Endodermal cell (in vitro differentiated cells): ENCODE data around the gene STMN3. TPM values are rescaled to one million over a fixed set of nuclear protein-coding genes. Genes with fewer than 3 reads are reported as not detected.

Experiments
- DNase-seq: peaks from one replicate; pipeline ENCODE4 v3.0.0-alpha.2; 2017
- H3K27ac ChIP-seq: 2 replicates; pipeline ENCODE4 v1.5.1; 2013; ENCODE audit warnings: mild to moderate bottlenecking, low read depth, low read length, moderate library complexity
- H3K27me3 ChIP-seq: 2 replicates; pipeline ENCODE4 v1.6.1; 2013; ENCODE audit warnings: mild to moderate bottlenecking, low read length, moderate library complexity; ENCODE audit not compliant: insufficient read depth, control insufficient read depth, poor library complexity, severe bottlenecking
- H3K36me3 ChIP-seq: 2 replicates; pipeline ENCODE4 v1.7.0; 2013; ENCODE audit warnings: mild to moderate bottlenecking, low read length, moderate library complexity; ENCODE audit not compliant: control insufficient read depth, insufficient read depth
- H3K4me1 ChIP-seq: one replicate; pipeline ENCODE4 v1.7.0; 2013; ENCODE audit warnings: low read length; ENCODE audit not compliant: control insufficient read depth, insufficient read depth
- H3K4me3 ChIP-seq: 2 replicates; pipeline ENCODE4 v1.5.1; 2013; ENCODE audit warnings: mild to moderate bottlenecking, low read length, moderate library complexity
- H3K9ac ChIP-seq: 2 replicates; pipeline ENCODE4 v1.6.1; 2013; ENCODE audit warnings: mild to moderate bottlenecking, low read length, moderate library complexity; ENCODE audit not compliant: poor library complexity, severe bottlenecking; ENCODE audit errors: extremely low read depth
- H3K9me3 ChIP-seq: 2 replicates; pipeline ENCODE4 v1.6.1; 2013; ENCODE audit warnings: mild to moderate bottlenecking, low read length, moderate library complexity; ENCODE audit not compliant: control insufficient read depth
- H3K27ac Mint-ChIP-seq: 2 replicates; pipeline ENCODE4 v1.8.0; 2020; ENCODE audit warnings: mixed read lengths
- H3K27me3 Mint-ChIP-seq: 2 replicates; pipeline ENCODE4 v1.8.0; 2021; ENCODE audit warnings: mild to moderate bottlenecking, mixed read lengths; ENCODE audit not compliant: insufficient read depth
- H3K36me3 Mint-ChIP-seq: 2 replicates; pipeline ENCODE4 v1.8.0; 2020; ENCODE audit warnings: low read depth, mixed read lengths
- H3K4me1 Mint-ChIP-seq: 2 replicates; pipeline ENCODE4 v1.8.0; 2020; ENCODE audit warnings: mixed read lengths
- H3K4me3 Mint-ChIP-seq: 2 replicates; pipeline ENCODE4 v1.8.0; 2020; ENCODE audit warnings: mild to moderate bottlenecking, moderate library complexity, mixed read lengths
- H3K9me3 Mint-ChIP-seq: 2 replicates; pipeline ENCODE4 v1.8.0; 2020; ENCODE audit warnings: mild to moderate bottlenecking, mixed read lengths
- WGBS, 2 experiments: methylation state at CpG; one replicate each; pipeline versions ENCODE4 v1.1.5 to v1.1.7; 2013; ENCODE audit warnings: missing lambda C conversion rate in 2 of 2, mixed read lengths in 1 of 2; ENCODE audit not compliant: insufficient coverage in 1 of 2, insufficient read length in 1 of 2; 5-methylcytosine and 5-hydroxymethylcytosine counted together
- total RNA-seq, 2 donors: library from RNA; stranded (reverse); fragmentation: NEBNext Ultra II Directional in 1 of 2; extraction: Animal tissue kit (Norgen Biotek cat#: 25700) in 1 of 2; gene quantifications; 2 replicates in 1 of 2; 3 replicates in 1 of 2; pipeline ENCODE4 v1.2.1, GENCODE V29; 2021
- TF ChIP-seq, protein P1 (sequence below): fragments of 200-600 bp; sonication (generic); conservative IDR thresholded peaks from 2 replicates; pipeline ENCODE4 v1.5.0; 2021; ENCODE audit warnings: antibody characterized with exemption, mild to moderate bottlenecking

The STMN3 gene
- total RNA-seq, 2 donors from 2014 or later, result 6.7 to 18.3 TPM

DNA sequence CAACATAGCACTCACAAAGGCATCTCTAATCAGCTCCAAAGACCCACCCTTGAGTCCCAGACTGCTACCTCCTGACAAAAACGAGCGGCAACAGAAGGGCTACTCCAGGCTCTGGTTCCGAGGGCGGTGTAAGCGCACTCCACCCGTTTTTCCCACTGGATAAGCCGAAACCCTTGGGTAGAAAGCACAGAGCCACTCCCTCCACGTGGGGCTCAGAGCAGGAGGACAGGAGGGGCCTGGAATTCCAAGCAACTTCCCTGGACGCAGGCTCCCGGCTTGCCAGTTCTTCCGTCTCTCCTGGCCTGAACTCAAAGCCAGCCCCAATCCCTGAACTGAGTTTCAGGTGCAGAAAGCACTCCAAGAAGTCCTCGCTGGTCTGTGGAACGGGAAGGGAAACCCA lies 33.7 kb downstream of the STMN3 start:
- Mint-ChIP-seq H3K36me3 (peaks cover 55% of the 10 kb centered on the region), H3K27ac (no peak overlapping the region)

DNA sequence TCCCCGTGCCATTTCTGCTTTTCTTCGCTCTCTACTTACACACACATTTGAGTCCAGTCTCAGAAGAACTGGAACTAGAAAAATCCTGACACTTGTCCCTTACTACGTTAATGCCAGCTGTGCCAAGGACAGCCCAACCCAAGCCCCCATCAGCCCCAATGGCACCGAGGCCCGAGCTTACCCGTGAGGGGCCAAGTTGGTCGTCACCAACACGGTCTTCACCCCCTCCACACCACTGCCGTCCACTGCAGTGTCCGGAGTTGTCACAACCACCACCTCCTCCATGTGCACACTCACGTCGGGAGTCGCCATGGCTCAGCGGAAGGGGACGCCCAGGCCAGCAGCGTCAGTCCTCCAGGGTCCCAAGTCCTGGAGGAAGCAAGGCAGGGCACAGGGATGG lies 34.1 kb downstream of the STMN3 start:
- peaks cover 14% of the 10 kb centered on the region for H3K9me3 ChIP-seq
- Mint-ChIP-seq H3K36me3 (peaks cover 57% of the 10 kb centered on the region), H3K9me3 (peaks cover 24% of the 10 kb centered on the region), H3K4me3 (no peak overlapping the region), H3K27me3 (no peaks in the 10 kb centered on the region), H3K4me1 (peaks cover 6% of the 10 kb centered on the region), H3K27ac (no peak overlapping the region)
- peaks cover 34% of the 10 kb centered on the region for H3K36me3 ChIP-seq
- TF ChIP-seq, protein P1, sequence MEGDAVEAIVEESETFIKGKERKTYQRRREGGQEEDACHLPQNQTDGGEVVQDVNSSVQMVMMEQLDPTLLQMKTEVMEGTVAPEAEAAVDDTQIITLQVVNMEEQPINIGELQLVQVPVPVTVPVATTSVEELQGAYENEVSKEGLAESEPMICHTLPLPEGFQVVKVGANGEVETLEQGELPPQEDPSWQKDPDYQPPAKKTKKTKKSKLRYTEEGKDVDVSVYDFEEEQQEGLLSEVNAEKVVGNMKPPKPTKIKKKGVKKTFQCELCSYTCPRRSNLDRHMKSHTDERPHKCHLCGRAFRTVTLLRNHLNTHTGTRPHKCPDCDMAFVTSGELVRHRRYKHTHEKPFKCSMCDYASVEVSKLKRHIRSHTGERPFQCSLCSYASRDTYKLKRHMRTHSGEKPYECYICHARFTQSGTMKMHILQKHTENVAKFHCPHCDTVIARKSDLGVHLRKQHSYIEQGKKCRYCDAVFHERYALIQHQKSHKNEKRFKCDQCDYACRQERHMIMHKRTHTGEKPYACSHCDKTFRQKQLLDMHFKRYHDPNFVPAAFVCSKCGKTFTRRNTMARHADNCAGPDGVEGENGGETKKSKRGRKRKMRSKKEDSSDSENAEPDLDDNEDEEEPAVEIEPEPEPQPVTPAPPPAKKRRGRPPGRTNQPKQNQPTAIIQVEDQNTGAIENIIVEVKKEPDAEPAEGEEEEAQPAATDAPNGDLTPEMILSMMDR, result no peak
- no peak overlapping the region for H3K9ac ChIP-seq
- no peak overlapping the region for H3K27ac ChIP-seq
- H3K4me3 ChIP-seq, result no peak overlapping the region
- H3K27me3 ChIP-seq, result no peaks in the 10 kb centered on the region
- DNase-seq, result no peak
- H3K4me1 ChIP-seq, result no peaks in the 10 kb centered on the region
- WGBS, 2 experiments, result 93 to 94% methylated on average over 3 to 16 of the region's 16 CpGs

More for the DNA sequence above, 33.7 kb downstream of the STMN3 start:
- Histone ChIP-seq H3K9me3 (peaks cover 13% of the 10 kb centered on the region), H3K36me3 (peaks cover 34% of the 10 kb centered on the region), H3K27ac (no peak overlapping the region), H3K4me3 (no peak overlapping the region), H3K27me3 (no peaks in the 10 kb centered on the region), H3K4me1 (no peaks in the 10 kb centered on the region), H3K9ac (no peak overlapping the region)
- 88 to 92% methylated on average over 11 to 13 of the region's 13 CpGs for WGBS, 2 experiments
- Mint-ChIP-seq H3K27me3 (no peaks in the 10 kb centered on the region), H3K9me3 (peaks cover 20% of the 10 kb centered on the region), H3K4me1 (peaks cover 6% of the 10 kb centered on the region), H3K4me3 (no peak overlapping the region)
- TF ChIP-seq, protein P1, result no peak
- DNase-seq, result peak; percentile 42

DNA sequence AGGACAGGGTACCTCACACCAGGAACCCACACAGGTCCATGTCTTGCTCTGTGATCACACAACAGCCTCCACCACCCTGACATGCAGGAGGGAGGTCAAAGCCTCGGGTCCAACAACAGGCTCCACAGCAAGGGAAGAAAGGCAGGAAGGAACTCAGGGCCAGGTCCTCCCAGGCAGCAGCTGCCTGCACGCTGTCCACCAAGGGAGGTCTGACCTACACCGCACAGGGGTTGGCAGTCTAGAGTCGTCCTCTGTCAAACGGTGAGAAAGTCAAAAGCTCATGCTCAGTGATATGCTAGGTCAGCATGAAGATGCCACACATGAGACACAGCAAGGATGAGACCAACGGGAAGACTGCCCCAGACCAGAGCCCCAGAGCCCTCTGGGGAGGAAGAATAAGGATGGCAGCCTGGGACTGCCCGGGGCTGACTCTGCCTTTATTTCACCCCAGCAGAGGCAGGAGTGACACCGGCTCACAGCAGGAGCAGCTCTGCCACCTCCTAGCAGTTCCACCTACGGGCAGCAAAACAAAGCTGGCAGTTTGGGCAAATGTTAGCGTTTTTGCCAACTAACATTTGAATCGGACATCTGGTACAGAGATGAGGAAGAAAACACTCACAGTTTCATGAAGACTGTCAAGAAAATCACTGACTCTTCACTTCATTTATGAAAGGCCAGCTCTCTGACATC lies 34.8 kb downstream of the STMN3 start:
- no peak for DNase-seq
- Histone ChIP-seq H3K36me3 (peaks cover 37% of the 10 kb centered on the region), H3K27ac (no peak overlapping the region), H3K4me3 (no peak overlapping the region), H3K9ac (no peak overlapping the region), H3K27me3 (no peaks in the 10 kb centered on the region), H3K9me3 (peaks cover 14% of the 10 kb centered on the region), H3K4me1 (no peaks in the 10 kb centered on the region)
- 93 to 95% methylated on average over 11 of the region's 11 CpGs for WGBS, 2 experiments
- Mint-ChIP-seq H3K4me3 (no peak overlapping the region), H3K27me3 (no peaks in the 10 kb centered on the region), H3K36me3 (peaks cover 62% of the 10 kb centered on the region), H3K9me3 (peaks cover 24% of the 10 kb centered on the region), H3K4me1 (peaks cover 6% of the 10 kb centered on the region), H3K27ac (no peak overlapping the region)
- TF ChIP-seq, protein P1, result no peak
